NB4 (cell line): ENCODE results near the gene TPRA1.

Experiments
- CTCF ChIP-seq: IDR thresholded peaks from one replicate; pipeline ENCODE4 v1.5.1; 2012; ENCODE audit warnings: low read depth, low read length
- MAX ChIP-seq: IDR thresholded peaks from 2 replicates; pipeline ENCODE4 v1.6.1; 2011; ENCODE audit warnings: low read depth, low read length
- POLR2A ChIP-seq: IDR thresholded peaks from 2 replicates; pipeline ENCODE4 v1.6.1; 2011; ENCODE audit warnings: mild to moderate bottlenecking; ENCODE audit not compliant: insufficient read length; ENCODE audit errors: extremely low read depth

- TF ChIP-seq MAX = no peak
- peak; percentile 42 for TF ChIP-seq CTCF
- no peak for TF ChIP-seq POLR2A
These were observed 42.5 kb downstream of the TPRA1 start for GRCh38 chr3:127547761-127548605.
